Stimulated activated CD8-positive, alpha-beta memory T cell treated with anti-CD3 and anti-CD28 coated beads, Interleukin-4, amount 100 ng/mL, for 4 hours (primary cell): ENCODE data around the gene NBAS.
"Not testable (repeated sequence)": the region's sequence is repeated elsewhere in the genome, so short reads cannot be mapped to it uniquely, and the experiment has no call there.

Source experiments
- DNase-seq, 2 donors: peaks; one replicate each; pipeline ENCODE4 v3.0.0-alpha.2; 2020; ENCODE audit warnings: low read depth in 2 of 2, low spot score in 1 of 2

Gene NBAS

GRCh38 chr2:15481000-15481399 lies 80.1 kb downstream of the NBAS start:
- DNase-seq = no peak

GRCh38 chr2:15480552-15480951 lies 80.6 kb downstream of the NBAS start:
- DNase-seq = no peak

GRCh38 chr2:15472876-15473275 lies 88.3 kb downstream of the NBAS start:
- no peak for DNase-seq

GRCh38 chr2:15472133-15472532 lies 89.0 kb downstream of the NBAS start:
- DNase-seq = no peak

- no peak for DNase-seq
These were observed 89.5 kb downstream of the NBAS start for GRCh38 chr2:15471606-15472005.

- DNase-seq = no peak
These were observed 101.0 kb downstream of the NBAS start for GRCh38 chr2:15460112-15460620.

GRCh38 chr2:15458277-15458676 lies 102.9 kb downstream of the NBAS start:
- no peak for DNase-seq

GRCh38 chr2:15457868-15458267 lies 103.3 kb downstream of the NBAS start:
- no peak for DNase-seq

- DNase-seq = no peak
These were observed 104.8 kb downstream of the NBAS start for GRCh38 chr2:15456352-15456751.

- DNase-seq = no peak
These were observed 110.3 kb downstream of the NBAS start for GRCh38 chr2:15450808-15451207.

- DNase-seq = no peak
These were observed 111.4 kb downstream of the NBAS start for GRCh38 chr2:15449556-15450236.

- DNase-seq = no peak
These were observed 112.8 kb downstream of the NBAS start for GRCh38 chr2:15448250-15448839.

GRCh38 chr2:15447381-15447780 lies 113.8 kb downstream of the NBAS start:
- no peak for DNase-seq

- DNase-seq = no peak
These were observed 114.2 kb downstream of the NBAS start for GRCh38 chr2:15446961-15447360.

GRCh38 chr2:15445891-15446562 lies 115.1 kb downstream of the NBAS start:
- no peak for DNase-seq

GRCh38 chr2:15439768-15440524 lies 121.2 kb downstream of the NBAS start:
- DNase-seq = not testable (repeated sequence)

- DNase-seq = not testable (repeated sequence)
These were observed 121.8 kb downstream of the NBAS start for GRCh38 chr2:15439366-15439765.

- no peak for DNase-seq
These were observed 124.9 kb downstream of the NBAS start for GRCh38 chr2:15436195-15436594.

- no peak for DNase-seq
These were observed 125.7 kb downstream of the NBAS start for GRCh38 chr2:15435474-15435873.

GRCh38 chr2:15432642-15433256 lies 128.4 kb downstream of the NBAS start:
- no peak for DNase-seq

- DNase-seq = no peak
These were observed 132.1 kb downstream of the NBAS start for GRCh38 chr2:15429032-15429431.
